ENCODE results near the gene PRMT5.

The PRMT5 gene

GRCh38 chr14:22886500-22887259, 42.5 kb downstream of the PRMT5 start:
- in situ Hi-C loops (cut with HindIII; ENCODE audit: low sequenced_read_pairs): no loop called here
- no peak for DNase-seq (ENCODE audit: low read depth)
- no peak for TF ChIP-seq CTCF (IDR thresholded peaks at IDR 0.05; ENCODE audit: low read depth, low read length, missing control alignments)
- peak overlapping the region; percentile 51 for H3K4me3 ChIP-seq (ENCODE audit: low read depth, low read length)

GRCh38 chr14:22885975-22886374, 43.2 kb downstream of the PRMT5 start:
- in situ Hi-C loops (cut with HindIII; ENCODE audit: low sequenced_read_pairs): no loop called here
- TF ChIP-seq CTCF (IDR thresholded peaks at IDR 0.05; ENCODE audit: low read depth, low read length, missing control alignments): no peak
- no peak for DNase-seq (ENCODE audit: low read depth)
- H3K4me3 ChIP-seq (ENCODE audit: low read depth, low read length): peak overlapping the region; percentile 51

- TF ChIP-seq CTCF (IDR thresholded peaks at IDR 0.05; ENCODE audit: low read depth, low read length, missing control alignments): no peak
- in situ Hi-C loops (cut with HindIII; ENCODE audit: low sequenced_read_pairs): no loop called here
- DNase-seq (ENCODE audit: low read depth): no peak
- no peak overlapping the region for H3K4me3 ChIP-seq (ENCODE audit: low read depth, low read length)
Measured at GRCh38 chr14:22884738-22885523, 44.2 kb downstream of the PRMT5 start.

- in situ Hi-C loops (cut with HindIII; ENCODE audit: low sequenced_read_pairs): no loop called here
- no peak overlapping the region for H3K4me3 ChIP-seq (ENCODE audit: low read depth, low read length)
- no peak for DNase-seq (ENCODE audit: low read depth)
- TF ChIP-seq CTCF (IDR thresholded peaks at IDR 0.05; ENCODE audit: low read depth, low read length, missing control alignments): no peak
Measured at GRCh38 chr14:22884076-22884737, 45.0 kb downstream of the PRMT5 start.

GRCh38 chr14:22883173-22883976, 45.8 kb downstream of the PRMT5 start, which contains the start of gene REM2:
REM2 (plus strand) TSS chr14:22883222; CDS start chr14:22883288, 66 bp downstream.
- H3K4me3 ChIP-seq (ENCODE audit: low read depth, low read length): no peak within 1 kb of the TSS
- no peak for DNase-seq (ENCODE audit: low read depth)
- no peak for TF ChIP-seq CTCF (IDR thresholded peaks at IDR 0.05; ENCODE audit: low read depth, low read length, missing control alignments)
- in situ Hi-C loops (cut with HindIII; ENCODE audit: low sequenced_read_pairs): no loop called here

Measured in astrocyte of the cerebellum (primary cell).